T-helper 2 cell (primary cell): ENCODE data around the gene RAD51B.
"Not testable (repeated sequence)": the region's sequence is repeated elsewhere in the genome, so short reads cannot be mapped to it uniquely, and the experiment has no call there.

Experiments used
- DNase-seq, 5 experiments: peaks; one replicate each; pipeline versions ENCODE4 v3.0.0 to v3.0.0-alpha.2; 2012 to 2022

RAD51B gene

DNA sequence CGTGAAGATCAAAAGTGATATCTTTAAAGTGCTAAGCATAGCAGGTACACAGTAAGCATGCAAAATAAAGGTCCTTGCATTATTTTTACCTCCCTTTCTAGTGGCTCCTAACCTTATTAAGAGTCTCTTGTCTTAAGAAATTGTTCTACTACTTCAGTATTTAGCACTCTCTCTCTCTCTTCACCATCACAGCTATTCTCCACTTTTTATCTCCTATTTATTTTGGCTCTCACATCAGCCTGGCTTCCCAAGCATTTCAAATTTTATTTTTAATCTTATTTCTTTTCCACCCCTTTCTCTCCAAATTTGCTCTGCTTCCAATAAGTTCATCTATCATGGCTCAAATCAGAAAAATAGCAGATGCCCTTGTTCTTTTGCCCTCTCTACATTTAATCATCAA is 212.6 kb downstream of the RAD51B start:
- DNase-seq, result no peak

- no peak for DNase-seq
Observed at GRCh38 chr14:68033336-68033932, 213.9 kb downstream of the RAD51B start.

GRCh38 chr14:68034896-68035295 is 215.3 kb downstream of the RAD51B start:
- DNase-seq, result no peak

- DNase-seq, result no peak
Observed at GRCh38 chr14:68036202-68036601, 216.6 kb downstream of the RAD51B start.

DNA sequence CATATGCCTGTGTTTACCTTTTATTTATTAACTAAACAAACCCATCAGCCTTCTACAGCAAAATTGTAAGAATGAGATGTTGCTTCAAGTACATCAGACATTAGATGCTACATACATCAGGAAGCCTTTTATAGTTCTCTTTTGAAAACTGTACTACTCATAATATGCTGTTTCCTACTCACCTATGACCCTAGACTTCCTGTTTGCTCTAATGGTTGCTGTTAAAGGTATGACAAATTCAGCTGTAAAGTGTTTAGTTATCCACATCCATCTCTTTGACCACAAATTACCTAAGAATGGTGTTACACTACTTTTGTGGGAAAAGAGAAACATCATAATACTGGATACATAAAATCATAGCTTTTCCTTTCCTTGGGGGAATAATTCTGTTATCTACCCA is 220.0 kb downstream of the RAD51B start:
- peak in 1 of 5 experiments; percentile 7 for DNase-seq

DNA sequence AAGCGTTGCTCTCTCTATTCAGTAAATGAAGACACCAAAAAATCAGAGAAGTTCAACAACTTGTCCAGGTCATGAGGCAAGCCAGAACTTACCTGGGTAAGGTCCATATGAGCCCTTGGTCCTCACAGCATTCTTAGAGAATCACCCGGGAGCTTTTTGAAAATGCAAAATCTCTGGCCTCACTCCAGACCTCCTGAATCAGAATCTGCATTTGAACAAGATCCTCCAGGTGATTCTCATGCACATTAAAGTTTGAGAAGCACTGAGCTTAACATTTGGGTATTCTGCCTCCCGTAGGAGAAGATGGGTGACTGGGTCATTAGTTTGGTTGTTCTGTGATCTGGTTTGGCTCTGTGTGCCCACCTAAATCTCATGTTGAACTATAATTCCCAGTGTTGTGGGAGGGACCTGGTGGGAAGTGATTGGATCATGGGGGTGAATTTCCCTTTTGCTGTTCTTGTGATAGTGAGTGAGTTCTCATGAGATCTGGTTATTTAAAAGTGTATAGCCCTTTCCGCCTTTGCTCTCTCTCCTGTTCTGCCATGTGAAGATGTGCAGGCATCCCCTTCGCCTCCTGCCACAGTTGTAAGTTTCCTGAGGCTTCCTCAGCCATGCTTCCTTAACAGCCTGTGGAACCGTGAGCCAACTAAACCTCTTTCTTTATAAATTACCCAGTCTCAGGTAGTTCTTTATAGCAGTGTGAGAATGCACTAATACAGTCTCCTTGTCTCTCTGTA is 221.2 kb downstream of the RAD51B start:
- no peak for DNase-seq

- DNase-seq, result no peak
Observed at GRCh38 chr14:68041876-68042354, 222.3 kb downstream of the RAD51B start.

GRCh38 chr14:68042586-68043210 is 223.1 kb downstream of the RAD51B start:
- DNase-seq, result no peak

GRCh38 chr14:68043752-68044151 is 224.2 kb downstream of the RAD51B start:
- no peak for DNase-seq

- no peak for DNase-seq
Observed at GRCh38 chr14:68047906-68048305, 228.3 kb downstream of the RAD51B start.

DNA sequence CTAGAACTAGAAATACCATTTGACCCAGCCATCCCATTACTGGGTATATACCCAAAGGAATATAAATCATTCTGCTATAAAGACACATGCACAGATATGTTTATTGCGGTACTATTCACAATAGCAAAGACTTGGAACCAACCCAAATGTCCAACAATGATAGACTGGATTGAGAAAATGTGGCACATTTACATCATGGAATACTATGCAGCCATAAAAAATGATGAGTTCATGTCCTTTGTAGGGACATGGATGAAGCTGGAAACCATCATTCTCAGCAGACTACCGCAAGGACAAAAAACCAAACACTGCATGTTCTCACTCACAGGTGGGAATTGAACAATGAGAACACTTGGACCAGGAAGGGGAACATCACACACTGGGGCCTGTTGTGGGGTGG is 229.2 kb downstream of the RAD51B start:
- not testable (repeated sequence) for DNase-seq

DNA sequence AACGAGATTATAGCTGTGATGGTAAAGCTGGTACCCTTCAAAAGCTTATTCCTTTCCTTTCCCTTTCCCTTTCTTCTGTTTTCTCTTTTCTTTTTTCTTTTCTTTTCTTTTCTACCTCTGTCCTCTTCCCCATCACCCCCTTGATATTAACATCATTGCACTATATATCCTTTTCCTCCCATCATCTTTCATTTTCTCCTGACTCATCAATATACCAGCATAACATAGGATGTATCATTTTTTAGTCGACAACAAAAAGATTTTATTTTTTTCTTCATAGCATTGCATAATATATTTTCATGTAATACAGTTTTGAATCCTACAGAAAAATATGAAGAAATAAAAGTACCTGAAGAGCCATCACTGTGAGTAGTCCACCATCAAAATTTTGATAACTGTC is 230.6 kb downstream of the RAD51B start:
- no peak for DNase-seq

- DNase-seq, result no peak
Observed at GRCh38 chr14:68051146-68051545, 231.6 kb downstream of the RAD51B start.

- no peak for DNase-seq
Observed at GRCh38 chr14:68060198-68060597, 240.6 kb downstream of the RAD51B start.

DNA sequence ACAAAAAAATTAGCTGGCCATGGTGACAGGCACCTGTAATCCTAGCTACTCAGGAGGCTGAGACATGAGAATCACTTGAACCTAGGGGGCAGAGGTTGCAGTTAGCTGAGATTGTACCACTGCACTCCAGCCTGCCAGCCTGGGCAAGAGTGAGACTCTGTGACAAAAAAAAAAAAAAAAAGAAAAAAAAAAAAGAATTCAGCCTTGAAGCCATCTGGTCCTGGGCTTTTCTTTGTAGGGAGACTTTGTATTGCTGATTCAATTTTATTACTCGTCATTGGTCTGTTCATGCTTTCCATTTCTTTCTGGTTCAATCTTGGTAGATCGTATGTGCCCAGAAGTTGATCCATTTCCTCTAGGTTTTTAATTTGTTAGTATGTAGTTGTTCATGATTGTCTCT is 243.1 kb downstream of the RAD51B start:
- DNase-seq, result no peak

GRCh38 chr14:68065322-68065721 is 245.7 kb downstream of the RAD51B start:
- no peak for DNase-seq

- no peak for DNase-seq
Observed at GRCh38 chr14:68074765-68075381, 255.3 kb downstream of the RAD51B start.

- no peak for DNase-seq
Observed at GRCh38 chr14:68075382-68076029, 255.9 kb downstream of the RAD51B start.

DNA sequence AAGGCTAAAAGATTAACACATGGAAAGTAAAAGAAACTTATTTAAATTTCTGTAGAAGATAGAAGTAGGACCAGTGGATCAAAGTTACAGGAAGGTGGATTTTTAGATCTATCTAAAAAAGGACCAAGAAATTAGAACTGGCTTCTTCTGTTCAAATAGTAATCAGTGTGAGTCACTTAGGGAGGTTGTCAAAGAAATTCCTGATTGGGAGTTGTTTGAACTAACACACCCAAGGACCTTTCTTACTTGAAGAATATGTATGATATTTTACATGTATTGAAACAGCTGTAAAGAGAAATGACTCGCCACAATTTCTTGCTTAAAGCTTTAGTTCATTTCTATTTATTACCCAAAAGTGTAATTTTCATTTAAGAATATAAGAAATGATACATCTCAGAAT is 256.9 kb downstream of the RAD51B start:
- no peak for DNase-seq

DNA sequence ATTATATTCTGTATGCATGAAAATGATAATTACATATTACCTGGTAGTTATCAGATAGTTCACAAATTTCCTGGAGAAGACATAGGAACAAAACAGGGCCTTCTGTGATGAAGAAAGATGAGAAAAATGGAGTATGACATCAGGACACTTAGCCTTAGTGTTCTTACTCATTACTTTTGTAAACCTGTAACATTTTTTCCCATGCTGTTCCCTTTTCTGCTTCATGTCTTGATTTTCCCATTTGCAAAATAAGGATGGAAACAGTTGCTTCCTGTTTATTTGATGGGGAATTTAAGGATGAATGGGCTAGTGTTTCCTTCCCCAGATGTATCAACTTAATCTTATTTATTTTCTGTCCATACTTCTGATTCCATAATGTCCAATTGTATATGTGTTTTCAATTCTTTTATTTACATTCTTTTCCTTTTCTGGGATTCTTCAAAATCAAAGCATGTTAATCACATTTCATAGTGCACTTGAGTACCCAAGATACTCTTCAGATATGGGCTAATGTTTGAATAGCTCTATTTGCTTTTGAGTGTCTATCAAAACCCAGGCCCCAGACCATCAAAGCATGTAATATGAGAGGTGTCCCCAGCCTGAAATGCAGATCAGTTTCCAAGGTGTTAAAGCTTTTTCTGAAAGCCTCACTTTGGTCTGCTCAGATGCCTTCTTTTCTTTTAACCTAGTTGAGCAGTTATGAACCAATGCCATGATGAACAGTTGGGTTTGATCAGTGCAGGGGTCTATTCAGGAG is 260.5 kb downstream of the RAD51B start:
- DNase-seq, result no peak

GRCh38 chr14:68081489-68081888 is 261.9 kb downstream of the RAD51B start:
- no peak for DNase-seq

GRCh38 chr14:68082698-68083291 is 263.2 kb downstream of the RAD51B start:
- no peak for DNase-seq
